VCaP (cell line): ENCODE data around the gene LFNG.

ENCODE experiments used
- H3K27ac ChIP-seq: fragments of 450-650 bp; 2 replicates; pipeline ENCODE4 v1.5.1; 2017
- CTCF ChIP-seq: fragments of 450-650 bp; conservative IDR thresholded peaks from 2 replicates; pipeline ENCODE4 v1.5.1; 2017; ENCODE audit warnings: mild to moderate bottlenecking, moderate library complexity

LFNG gene

GRCh38 chr7:2542916-2543871 lies 23.6 kb downstream of the LFNG start:
- no peak overlapping the region for H3K27ac ChIP-seq
- no peak for TF ChIP-seq CTCF

- H3K27ac ChIP-seq = no peak overlapping the region
- TF ChIP-seq CTCF = no peak
Observed at GRCh38 chr7:2544541-2545188, 25.1 kb downstream of the LFNG start.

- H3K27ac ChIP-seq = no peak overlapping the region
- no peak for TF ChIP-seq CTCF
Observed at GRCh38 chr7:2545746-2546425, 26.3 kb downstream of the LFNG start.

- TF ChIP-seq CTCF = no peak
- H3K27ac ChIP-seq = no peak overlapping the region
Observed at GRCh38 chr7:2546776-2547586, 27.4 kb downstream of the LFNG start.

- no peak overlapping the region for H3K27ac ChIP-seq
- TF ChIP-seq CTCF = no peak
Observed at GRCh38 chr7:2551418-2551817, 31.8 kb downstream of the LFNG start.

GRCh38 chr7:2553108-2553507 lies 33.5 kb downstream of the LFNG start:
- TF ChIP-seq CTCF = no peak

More at GRCh38 chr7:2553108-2553507, 33.5 kb downstream of the LFNG start:
- peak overlapping the region; percentile 99 for H3K27ac ChIP-seq
